HL-60/S4 treated with phorbol 12-myristate 13-acetate at 8.2 ng/mL for 4 days and 3 days (cell line): ENCODE results near the gene KRT222.

Experiments
- in situ Hi-C: fragments of 300-500 bp; cut with MboI; formaldehyde crosslinking; loops from 2 replicates; pipeline ENCODE4 v1.15.0; 2022; ENCODE audit warnings: low sequenced_read_pairs

The KRT222 gene

GRCh38 chr17:40664582-40665333, at the start of gene KRT222:
Gene KRT222, minus strand, starts transcription at chr17:40665177. Its CDS starts 78 bp downstream, at chr17:40665099.
- in situ Hi-C loops, result no loop called here

- in situ Hi-C loops, result no loop called here
Observed at GRCh38 chr17:40714473-40714872, 49.5 kb upstream of the KRT222 start.

- in situ Hi-C loops, result no loop called here
Observed at GRCh38 chr17:40707745-40708144, 42.8 kb upstream of the KRT222 start.

GRCh38 chr17:40705584-40705983, 40.6 kb upstream of the KRT222 start:
- in situ Hi-C loops, result no loop called here

- in situ Hi-C loops, result no loop called here
Observed at GRCh38 chr17:40703652-40704051, 38.7 kb upstream of the KRT222 start, which contains the start of gene KRT24. Gene KRT24, minus strand, starts transcription at chr17:40703752. Its CDS starts 59 bp downstream, at chr17:40703693.

- in situ Hi-C loops, result no loop called here
Observed at GRCh38 chr17:40702271-40702670, 37.3 kb upstream of the KRT222 start.

- in situ Hi-C loops, result no loop called here
Observed at GRCh38 chr17:40699853-40700252, 34.9 kb upstream of the KRT222 start.

- in situ Hi-C loops, result no loop called here
Observed at GRCh38 chr17:40699371-40699770, 34.4 kb upstream of the KRT222 start.

GRCh38 chr17:40697297-40697696, 32.3 kb upstream of the KRT222 start:
- in situ Hi-C loops, result no loop called here

GRCh38 chr17:40696651-40697072, 31.7 kb upstream of the KRT222 start:
- in situ Hi-C loops, result no loop called here

GRCh38 chr17:40695874-40696472, 31.0 kb upstream of the KRT222 start:
- in situ Hi-C loops, result no loop called here

GRCh38 chr17:40694584-40694983, 29.6 kb upstream of the KRT222 start:
- in situ Hi-C loops, result no loop called here

GRCh38 chr17:40687106-40687505, 22.1 kb upstream of the KRT222 start:
- in situ Hi-C loops, result no loop called here

GRCh38 chr17:40686192-40686591, 21.2 kb upstream of the KRT222 start:
- in situ Hi-C loops, result no loop called here

GRCh38 chr17:40680998-40681397, 16.0 kb upstream of the KRT222 start:
- in situ Hi-C loops, result no loop called here

GRCh38 chr17:40679523-40679907, 14.5 kb upstream of the KRT222 start:
- in situ Hi-C loops, result no loop called here

- in situ Hi-C loops, result no loop called here
Observed at GRCh38 chr17:40678902-40679522, 14.0 kb upstream of the KRT222 start.

GRCh38 chr17:40675905-40676304, 10.9 kb upstream of the KRT222 start:
- in situ Hi-C loops, result no loop called here

GRCh38 chr17:40672654-40673053, 7.7 kb upstream of the KRT222 start:
- in situ Hi-C loops, result no loop called here

GRCh38 chr17:40671282-40671681, 6.3 kb upstream of the KRT222 start:
- in situ Hi-C loops, result no loop called here

- in situ Hi-C loops, result no loop called here
Observed at GRCh38 chr17:40666331-40666730, 1.4 kb upstream of the KRT222 start.

- in situ Hi-C loops, result no loop called here
Observed at GRCh38 chr17:40663252-40663651, 1.7 kb downstream of the KRT222 start.
